Stomach smooth muscle (tissue), 2 donors: ENCODE results near the gene SFT2D3.

Source experiments
- H3K27ac ChIP-seq: one replicate; pipeline ENCODE4 v1.7.0; 2013; ENCODE audit warnings: mild to moderate bottlenecking, low read length, inconsistent platforms
- H3K27me3 ChIP-seq, 2 donors: one replicate each; pipeline ENCODE4 v1.7.0; 2013; ENCODE audit warnings: low read length in 2 of 2; ENCODE audit not compliant: insufficient read depth in 2 of 2, control insufficient read depth in 1 of 2
- H3K36me3 ChIP-seq, 2 donors: one replicate each; pipeline ENCODE4 v1.7.0; 2013; ENCODE audit warnings: low read length in 2 of 2; ENCODE audit not compliant: control insufficient read depth in 2 of 2, insufficient read depth in 2 of 2
- H3K4me1 ChIP-seq: one replicate; pipeline ENCODE4 v1.7.0; 2013; ENCODE audit warnings: low read length; ENCODE audit not compliant: control insufficient read depth, insufficient read depth
- H3K4me3 ChIP-seq, 2 donors: one replicate each; pipeline ENCODE4 v1.7.0; 2013; ENCODE audit warnings: low read length in 2 of 2
- H3K9ac ChIP-seq, 2 donors: one replicate each; pipeline ENCODE4 v1.7.0; 2013; ENCODE audit warnings: low read length in 2 of 2, mild to moderate bottlenecking in 1 of 2
- H3K9me3 ChIP-seq, 2 donors: one replicate each; pipeline ENCODE4 v1.7.0; 2013; ENCODE audit warnings: low read length in 2 of 2; ENCODE audit not compliant: control insufficient read depth in 2 of 2
- donor health status: healthy.
- donor health status: Pancreatic carcinoma.

SFT2D3 gene

GRCh38 chr2:127658146-127658545, 43.2 kb upstream of the SFT2D3 start:
- Histone ChIP-seq H3K4me1 (peaks cover 96% of the 10 kb centered on the region), H3K4me3 (peak overlapping the region; percentile 28 to 58), H3K27me3 (no peaks in the 10 kb centered on the region), H3K9me3 (no peaks in the 10 kb centered on the region), H3K27ac (peak overlapping the region; percentile 100), H3K36me3 (peaks cover 14 to 20% of the 10 kb centered on the region in 2 donors), H3K9ac (peak overlapping the region; percentile 75 to 77)

DNA sequence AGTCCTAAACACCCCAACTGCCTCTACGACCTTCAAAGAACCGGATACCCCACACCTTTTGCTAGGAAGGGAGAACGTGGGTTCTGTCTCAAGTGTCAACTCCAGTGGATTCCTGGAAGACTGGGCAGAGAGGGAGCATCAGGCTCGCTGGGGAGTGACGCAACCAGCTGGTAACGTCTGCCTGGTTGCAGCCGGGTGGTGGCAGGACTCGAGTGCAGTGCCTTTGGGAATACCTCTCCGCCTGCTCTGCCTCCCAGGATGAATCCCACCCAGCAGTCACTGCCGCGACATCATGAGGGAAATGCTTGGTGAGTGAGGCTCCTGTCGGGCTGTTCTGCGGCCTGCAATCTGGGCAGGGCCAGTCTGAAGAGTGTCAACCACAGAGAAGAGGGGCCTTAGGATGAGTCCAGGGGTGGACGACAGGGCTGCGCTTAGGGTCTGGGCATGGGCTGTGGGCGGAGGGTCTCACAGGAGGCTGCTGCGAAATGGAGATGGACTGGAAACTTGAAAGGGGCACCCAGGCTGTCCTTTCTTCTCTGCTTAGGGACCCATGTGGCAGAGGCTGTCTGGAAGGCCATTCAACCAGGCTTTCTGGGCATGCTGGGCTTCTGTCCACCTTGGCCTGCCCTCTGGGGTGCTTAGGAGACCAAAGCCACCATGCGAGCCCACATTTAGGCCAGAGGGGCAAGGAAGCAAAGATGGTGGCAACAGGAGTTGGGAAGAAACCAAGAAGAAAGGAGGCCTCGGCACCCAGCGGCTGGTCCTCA, 42.5 kb upstream of the SFT2D3 start:
- Histone ChIP-seq H3K4me3 (peak overlapping the region; percentile 28 to 58), H3K36me3 (peaks cover 10 to 17% of the 10 kb centered on the region in 2 donors), H3K4me1 (peaks cover 96% of the 10 kb centered on the region), H3K27me3 (no peaks in the 10 kb centered on the region), H3K9me3 (no peaks in the 10 kb centered on the region), H3K9ac (peak overlapping the region; percentile 75 to 77), H3K27ac (peak overlapping the region; percentile 100)

GRCh38 chr2:127659408-127660290, 41.6 kb upstream of the SFT2D3 start:
- H3K4me1 ChIP-seq: peaks cover 95% of the 10 kb centered on the region
- H3K36me3 ChIP-seq: peaks cover 2 to 10% of the 10 kb centered on the region in 2 donors
- no peaks in the 10 kb centered on the region for H3K27me3 ChIP-seq
- peak overlapping the region; percentile 75 to 77 for H3K9ac ChIP-seq
- H3K9me3 ChIP-seq: no peaks in the 10 kb centered on the region
- H3K27ac ChIP-seq: peak overlapping the region; percentile 100
- peak overlapping the region; percentile 23 to 58 for H3K4me3 ChIP-seq

- Histone ChIP-seq H3K9ac (peak overlapping the region in 1 of 2 donors; percentile 51), H3K4me1 (peaks cover 94% of the 10 kb centered on the region), H3K36me3 (peaks cover 0 to 5% of the 10 kb centered on the region in 2 donors), H3K27ac (peak overlapping the region; percentile 100), H3K4me3 (peak overlapping the region in 1 of 2 donors; percentile 49), H3K27me3 (no peaks in the 10 kb centered on the region), H3K9me3 (no peaks in the 10 kb centered on the region)
These were observed 41.1 kb upstream of the SFT2D3 start for GRCh38 chr2:127660291-127660578.

DNA sequence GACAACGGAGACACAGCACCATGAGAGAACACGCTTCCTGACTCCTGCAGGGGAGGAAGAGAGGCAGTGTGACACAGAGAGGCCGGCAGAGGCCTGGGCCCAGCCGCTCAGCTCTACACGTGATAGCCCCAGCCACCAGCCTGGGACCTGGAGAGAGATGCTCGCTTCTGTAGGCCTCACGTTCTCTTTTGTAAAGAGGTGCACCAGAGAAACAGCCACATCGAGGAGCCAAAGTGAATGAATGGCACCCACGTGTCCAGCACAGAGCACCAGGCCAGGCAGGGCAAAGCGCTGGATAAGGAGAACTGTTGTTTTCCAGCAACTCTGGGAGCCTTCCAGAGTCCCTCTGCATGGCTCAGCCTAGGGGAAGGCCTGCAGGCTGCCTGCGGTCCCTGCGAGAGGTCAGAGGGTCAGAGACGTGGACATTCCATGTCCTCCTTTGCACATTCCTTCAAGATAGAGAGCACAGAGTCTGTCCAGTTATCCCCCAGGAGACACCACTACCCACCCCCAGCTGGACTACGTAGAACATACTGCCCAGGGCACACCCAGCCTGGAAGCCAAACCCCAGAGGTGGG, 40.1 kb upstream of the SFT2D3 start:
- H3K4me1 ChIP-seq: peaks cover 95% of the 10 kb centered on the region
- no peaks in the 10 kb centered on the region for H3K9me3 ChIP-seq
- peak overlapping the region in 1 of 2 donors; percentile 51 for H3K9ac ChIP-seq
- peak overlapping the region in 1 of 2 donors; percentile 49 for H3K4me3 ChIP-seq
- H3K27me3 ChIP-seq: no peaks in the 10 kb centered on the region
- H3K36me3 ChIP-seq: peaks cover 0 to 5% of the 10 kb centered on the region in 2 donors
- H3K27ac ChIP-seq: peak overlapping the region; percentile 100

DNA sequence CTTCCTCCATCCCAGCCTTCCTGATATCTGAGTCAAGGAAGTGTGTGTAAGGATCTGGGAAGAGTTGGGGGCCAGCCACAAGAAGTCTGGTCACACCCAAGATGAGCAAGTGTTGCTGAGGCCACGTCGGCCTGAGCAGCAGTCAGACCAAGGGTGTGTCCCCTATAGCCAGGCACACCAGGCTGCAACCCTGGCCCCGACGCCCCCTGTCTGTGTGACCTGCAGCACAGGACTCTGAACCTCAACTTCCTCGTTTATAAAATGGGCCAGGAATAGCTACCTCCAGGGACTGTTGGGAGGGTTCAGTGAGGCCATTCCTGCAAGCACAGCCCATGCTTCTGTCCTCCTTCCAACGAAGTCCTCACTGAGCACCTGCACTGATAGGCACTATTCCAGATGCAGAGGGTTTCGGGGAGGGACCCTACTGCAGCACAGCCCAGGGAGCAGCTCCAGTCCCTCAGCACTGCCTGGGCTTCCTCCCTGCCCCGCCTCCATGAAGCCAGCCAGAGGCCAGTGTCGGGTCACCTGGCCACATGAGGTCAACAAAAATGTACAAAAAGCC, 39.3 kb upstream of the SFT2D3 start:
- H3K27ac ChIP-seq: peak overlapping the region; percentile 100
- peak overlapping the region in 1 of 2 donors; percentile 51 for H3K9ac ChIP-seq
- peaks cover 0 to under 1% of the 10 kb centered on the region in 2 donors for H3K36me3 ChIP-seq
- no peaks in the 10 kb centered on the region for H3K9me3 ChIP-seq
- H3K27me3 ChIP-seq: no peaks in the 10 kb centered on the region
- H3K4me1 ChIP-seq: peaks cover 92% of the 10 kb centered on the region
- H3K4me3 ChIP-seq: peak overlapping the region in 1 of 2 donors; percentile 49

GRCh38 chr2:127662937-127663565, 38.2 kb upstream of the SFT2D3 start:
- no peaks in the 10 kb centered on the region for H3K27me3 ChIP-seq
- H3K9ac ChIP-seq: peak overlapping the region; percentile 51 to 63
- H3K9me3 ChIP-seq: no peaks in the 10 kb centered on the region
- peak overlapping the region; percentile 89 for H3K27ac ChIP-seq
- peaks cover 82% of the 10 kb centered on the region for H3K4me1 ChIP-seq
- H3K36me3 ChIP-seq: no peaks in the 10 kb centered on the region
- H3K4me3 ChIP-seq: peak overlapping the region; percentile 48 to 67

GRCh38 chr2:127663566-127664064, 37.7 kb upstream of the SFT2D3 start:
- peak overlapping the region; percentile 63 to 64 for H3K9ac ChIP-seq
- peak overlapping the region; percentile 58 to 67 for H3K4me3 ChIP-seq
- H3K27me3 ChIP-seq: no peaks in the 10 kb centered on the region
- peak overlapping the region; percentile 89 for H3K27ac ChIP-seq
- peaks cover 77% of the 10 kb centered on the region for H3K4me1 ChIP-seq
- H3K9me3 ChIP-seq: no peaks in the 10 kb centered on the region
- no peaks in the 10 kb centered on the region for H3K36me3 ChIP-seq

GRCh38 chr2:127664065-127664894, 37.0 kb upstream of the SFT2D3 start:
- Histone ChIP-seq H3K27ac (peak overlapping the region; percentile 89), H3K4me1 (peaks cover 73% of the 10 kb centered on the region), H3K9ac (peak overlapping the region; percentile 63 to 64), H3K36me3 (no peaks in the 10 kb centered on the region), H3K4me3 (peak overlapping the region; percentile 58 to 67), H3K27me3 (no peaks in the 10 kb centered on the region), H3K9me3 (no peaks in the 10 kb centered on the region)
